ENCODE data around the gene BSND.

DNA sequence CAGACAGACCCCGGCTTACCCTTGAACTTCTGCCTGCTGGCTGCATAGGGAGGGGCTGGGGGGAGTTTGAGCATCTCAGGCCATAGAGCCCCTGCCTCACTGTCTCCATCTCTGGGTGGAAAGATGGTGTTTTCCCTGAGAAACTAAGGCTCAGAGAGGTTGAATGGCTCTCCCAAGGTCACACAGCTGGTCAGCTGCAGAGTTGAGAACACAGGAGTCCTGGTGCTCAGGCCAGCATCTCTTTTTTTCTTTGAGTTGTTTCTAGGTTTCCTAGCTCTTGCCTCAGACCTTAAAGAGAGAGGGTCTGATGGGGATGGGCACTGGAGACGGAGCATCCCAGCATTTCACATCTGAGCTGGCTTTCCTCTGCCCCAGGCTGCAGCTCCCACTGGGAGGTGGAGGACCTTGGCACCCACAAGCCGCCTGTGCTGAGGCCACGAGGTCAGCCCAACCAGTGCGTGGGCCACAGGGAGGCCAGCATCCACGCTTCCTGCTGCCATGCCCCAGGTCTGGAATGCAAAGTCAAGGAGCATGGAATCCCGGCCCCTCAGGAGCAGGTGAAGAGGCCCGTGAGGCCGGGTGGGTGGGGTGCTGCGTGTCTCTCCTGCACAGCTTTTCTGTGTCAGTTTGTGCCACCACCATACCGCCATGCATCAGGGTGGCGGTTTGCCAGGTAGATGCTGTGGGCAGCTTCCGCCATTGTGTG lies 62.4 kb downstream of the BSND start:
- TF ChIP-seq CTCF (IDR thresholded peaks at IDR 0.05; ENCODE audit: poor library complexity, severe bottlenecking) = no peak
- TF ChIP-seq EZH2 (IDR thresholded peaks at IDR 0.05; ENCODE audit: borderline replicate concordance, insufficient read depth, low read length, poor library complexity, severe bottlenecking) = no peak
- no peak for TF ChIP-seq POLR2AphosphoS5 (IDR thresholded peaks at IDR 0.05)
- no peak for TF ChIP-seq EP300 (conservative IDR thresholded peaks at IDR 0.05; ENCODE audit: poor library complexity, severe bottlenecking)
- TF ChIP-seq SMC3 (conservative IDR thresholded peaks at IDR 0.05; ENCODE audit: poor library complexity) = no peak
- no peak for TF ChIP-seq RAD21 (conservative IDR thresholded peaks at IDR 0.05)
- no peak for TF ChIP-seq MXI1 (conservative IDR thresholded peaks at IDR 0.05; ENCODE audit: poor library complexity, severe bottlenecking)
- TF ChIP-seq TAF1 (IDR thresholded peaks at IDR 0.05; ENCODE audit: low read depth) = no peak
- TF ChIP-seq REST (IDR thresholded peaks at IDR 0.05; ENCODE audit: borderline replicate concordance) = no peak

All from neural cell (in vitro differentiated cells).